Measurements from ENCODE around the gene SOX8. TPM values are rescaled to one million over a fixed set of nuclear protein-coding genes. Genes with fewer than 3 reads are reported as not detected.

Gene SOX8
- total and polyA plus RNA-seq, 2 experiments from 2014 or later = 5.7 to 26.2 TPM

DNA sequence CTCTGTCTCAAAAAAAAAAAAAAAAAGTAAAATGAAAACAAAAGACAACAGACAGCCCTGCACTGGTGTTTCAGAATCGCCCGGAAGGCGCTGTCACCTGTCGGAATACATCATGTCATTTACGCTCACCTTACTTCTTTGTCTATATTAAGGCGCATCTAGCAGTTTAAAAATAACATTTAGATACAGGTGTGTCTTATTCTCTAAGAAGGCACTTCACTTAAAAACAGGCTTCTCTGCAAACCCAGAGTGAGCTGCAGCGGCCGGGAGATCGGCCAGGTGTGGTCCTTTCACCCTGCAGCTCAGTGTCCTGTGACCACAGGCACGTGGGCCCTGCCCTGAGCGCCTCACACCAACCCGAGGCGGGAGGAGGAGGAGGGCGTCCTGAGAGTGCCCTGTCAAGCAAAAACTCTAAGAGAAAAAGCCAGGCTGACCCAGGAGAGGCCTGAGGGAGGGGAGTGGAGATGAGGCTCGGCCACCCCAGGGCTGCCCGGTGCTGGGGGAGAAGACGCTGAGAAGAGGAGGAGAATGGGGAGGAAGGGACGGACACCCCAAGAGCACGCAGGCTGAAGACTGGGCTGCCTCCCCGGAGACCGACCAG is 7.5 kb upstream of the SOX8 start (continued):
- TF ChIP-seq CTCF (conservative IDR thresholded peaks at IDR 0.05; ENCODE audit: low read depth in 2 of 2) (no peak), NANOG (IDR thresholded peaks at IDR 0.05; ENCODE audit: borderline replicate concordance) (no peak)
- TF ChIP-seq, protein P1, sequence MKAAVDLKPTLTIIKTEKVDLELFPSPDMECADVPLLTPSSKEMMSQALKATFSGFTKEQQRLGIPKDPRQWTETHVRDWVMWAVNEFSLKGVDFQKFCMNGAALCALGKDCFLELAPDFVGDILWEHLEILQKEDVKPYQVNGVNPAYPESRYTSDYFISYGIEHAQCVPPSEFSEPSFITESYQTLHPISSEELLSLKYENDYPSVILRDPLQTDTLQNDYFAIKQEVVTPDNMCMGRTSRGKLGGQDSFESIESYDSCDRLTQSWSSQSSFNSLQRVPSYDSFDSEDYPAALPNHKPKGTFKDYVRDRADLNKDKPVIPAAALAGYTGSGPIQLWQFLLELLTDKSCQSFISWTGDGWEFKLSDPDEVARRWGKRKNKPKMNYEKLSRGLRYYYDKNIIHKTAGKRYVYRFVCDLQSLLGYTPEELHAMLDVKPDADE (IDR thresholded peaks at IDR 0.05) = no peak

DNA sequence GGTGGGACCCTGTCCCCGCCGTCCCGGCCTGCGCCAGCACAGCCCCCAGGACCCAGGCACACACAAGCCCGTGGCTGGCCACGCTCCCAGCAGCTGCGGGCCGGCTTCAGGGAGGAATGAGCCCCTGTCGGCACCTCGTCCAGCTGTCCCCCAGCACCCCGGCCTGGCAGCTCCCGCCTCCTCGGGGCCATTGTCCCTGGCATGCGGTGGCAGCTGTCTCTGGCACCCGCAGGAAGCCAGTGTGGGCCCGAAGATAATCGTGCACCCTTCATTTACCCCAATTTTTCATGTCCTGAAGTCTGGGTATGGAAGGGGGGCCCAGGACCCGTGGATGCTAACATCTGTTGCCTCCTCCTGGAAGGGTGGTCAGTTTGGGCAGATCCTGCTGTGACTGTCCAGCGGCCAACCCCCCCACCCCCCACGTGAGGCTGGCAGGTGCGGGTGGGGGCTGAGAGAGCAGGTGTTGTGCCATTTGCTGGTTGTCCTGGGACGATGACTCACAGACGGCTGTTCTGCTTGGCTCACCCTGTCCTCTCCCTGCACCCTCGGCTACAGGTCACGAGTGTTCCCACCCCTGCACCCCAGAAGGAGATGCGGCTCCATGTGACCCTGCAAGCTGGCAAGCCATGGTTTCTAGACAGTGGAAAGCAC is 6.8 kb upstream of the SOX8 start:
- Histone ChIP-seq H3K36me3 (ENCODE audit: insufficient read depth) (no peaks in the 10 kb centered on the region), H3K27ac (ENCODE audit: low read depth) (no peak overlapping the region), H3K4me3 (no peak overlapping the region), H4K20me1 (replicated peaks; ENCODE audit: insufficient read depth) (no peaks in the 10 kb centered on the region), H3K4me1 (ENCODE audit: insufficient read depth) (peaks cover 2% of the 10 kb centered on the region; the same call in 1 of the 2 replicates), H3K4me2 (no peak overlapping the region), H3K27me3 (ENCODE audit: insufficient read depth) (peaks cover 16% of the 10 kb centered on the region), H3K9me2 (ENCODE audit: insufficient read depth) (no peaks in the 10 kb centered on the region), H2AFZ (no peak overlapping the region), H3F3A (replicated peaks; ENCODE audit: low read depth) (0 out of 2 replicates have a peak, but pooled peaks cover 3% of the 10 kb centered on the region), H3K79me2 (replicated peaks; ENCODE audit: insufficient read depth) (no peaks in the 10 kb centered on the region)
- peaks cover 8% of the 10 kb centered on the region; the same call in 1 of the 3 replicates for H3K4me1 Mint-ChIP-seq
- no peak overlapping the region for H3K27ac Mint-ChIP-seq
- DNase-seq (ENCODE audit: low spot score) (no peak), ATAC-seq (no peak)
- no peak for TF ChIP-seq EZH2 (IDR thresholded peaks at IDR 0.05; ENCODE audit: low read depth, unreplicated experiment)
- no peaks in the 10 kb centered on the region; the same call in 2 of the 3 replicates for H3K9me3 Mint-ChIP-seq
- H3K36me3 Mint-ChIP-seq (ENCODE audit: low read depth) = no peaks in the 10 kb centered on the region; the same call in 2 of the 3 replicates
- H3K4me3 Mint-ChIP-seq = no peak overlapping the region
- peaks cover 25% of the 10 kb centered on the region for H3K27me3 Mint-ChIP-seq (ENCODE audit: insufficient read depth, low read depth, poor library complexity)

- H3K9me2 ChIP-seq (ENCODE audit: insufficient read depth) = no peaks in the 10 kb centered on the region
- H3F3A ChIP-seq (replicated peaks; ENCODE audit: low read depth) = 0 out of 2 replicates have a peak, but pooled peaks cover 3% of the 10 kb centered on the region
- H2AFZ ChIP-seq = no peak overlapping the region
- DNase-seq (ENCODE audit: low spot score) = no peak
- no peaks in the 10 kb centered on the region for H3K79me2 ChIP-seq (replicated peaks; ENCODE audit: insufficient read depth)
- Mint-ChIP-seq H3K4me1 (peaks cover 8% of the 10 kb centered on the region; the same call in 1 of the 3 replicates), H3K36me3 (ENCODE audit: low read depth) (no peaks in the 10 kb centered on the region; the same call in 2 of the 3 replicates), H3K4me3 (no peak overlapping the region), H3K9me3 (no peaks in the 10 kb centered on the region; the same call in 2 of the 3 replicates), H3K27me3 (ENCODE audit: insufficient read depth, low read depth, poor library complexity) (peaks cover 30% of the 10 kb centered on the region), H3K27ac (no peak overlapping the region)
- H4K20me1 ChIP-seq (replicated peaks; ENCODE audit: insufficient read depth) = no peaks in the 10 kb centered on the region
- H3K36me3 ChIP-seq (ENCODE audit: insufficient read depth) = no peaks in the 10 kb centered on the region
- TF ChIP-seq CTCF (conservative IDR thresholded peaks at IDR 0.05; ENCODE audit: low read depth in 2 of 2) = no peak
- H3K4me2 ChIP-seq = no peak overlapping the region
- H3K4me3 ChIP-seq = no peak overlapping the region
- H3K4me1 ChIP-seq (ENCODE audit: insufficient read depth) = no peaks in the 10 kb centered on the region; the same call in 1 of the 2 replicates
- ATAC-seq = no peak
- H3K27ac ChIP-seq (ENCODE audit: low read depth) = no peak overlapping the region
- H3K27me3 ChIP-seq (ENCODE audit: insufficient read depth) = peaks cover 22% of the 10 kb centered on the region
Observed at GRCh38 chr16:975291-975690, 6.3 kb upstream of the SOX8 start.
